Activated CD8-positive, alpha-beta memory T cell treated with anti-CD3 and anti-CD28 coated beads for 48 hours (primary cell): ENCODE data around the gene LHX1.
A peak's percentile ranks its signal among the peaks of the same experiment; 100 is the strongest.

Source experiments
- DNase-seq, 3 experiments: peaks; one replicate each; pipeline ENCODE4 v3.0.0-alpha.2; 2020; ENCODE audit warnings: low read depth in 2 of 3, low spot score in 2 of 3

The LHX1 gene

GRCh38 chr17:36937959-36938565 lies 787 bp downstream of the LHX1 start:
- DNase-seq: no peak

GRCh38 chr17:36938566-36939051 lies 1.3 kb downstream of the LHX1 start:
- DNase-seq: no peak

GRCh38 chr17:36939052-36939801 lies 2.0 kb downstream of the LHX1 start:
- no peak for DNase-seq

- DNase-seq: no peak
These were observed 2.6 kb downstream of the LHX1 start for GRCh38 chr17:36939802-36940312.

- no peak for DNase-seq
These were observed 3.3 kb downstream of the LHX1 start for GRCh38 chr17:36940313-36941264.

GRCh38 chr17:36941265-36942010 lies 4.2 kb downstream of the LHX1 start:
- no peak for DNase-seq

- DNase-seq: no peak
These were observed 4.8 kb downstream of the LHX1 start for GRCh38 chr17:36942019-36942599.

- DNase-seq: no peak
These were observed 5.4 kb downstream of the LHX1 start for GRCh38 chr17:36942631-36943125.

- no peak for DNase-seq
These were observed 6.2 kb downstream of the LHX1 start for GRCh38 chr17:36943250-36944191.

- no peak for DNase-seq
These were observed 7.3 kb downstream of the LHX1 start for GRCh38 chr17:36944553-36944952.

GRCh38 chr17:36945140-36945539 lies 7.9 kb downstream of the LHX1 start:
- DNase-seq: no peak

GRCh38 chr17:36945959-36946725 lies 8.9 kb downstream of the LHX1 start:
- no peak for DNase-seq

GRCh38 chr17:36946726-36947091 lies 9.4 kb downstream of the LHX1 start:
- no peak for DNase-seq

GRCh38 chr17:36947922-36948716 lies 10.8 kb downstream of the LHX1 start:
- DNase-seq: no peak

GRCh38 chr17:36948717-36949460 lies 11.6 kb downstream of the LHX1 start, which contains the start of gene AATF:
Gene AATF (plus strand): TSS chr17:36948954. CDS start chr17:36949126, 172 bp downstream.
- DNase-seq: peak; percentile 94 to 96 (median 95)

- no peak for DNase-seq
These were observed 12.2 kb downstream of the LHX1 start for GRCh38 chr17:36949461-36949927.

- DNase-seq: no peak
These were observed 12.8 kb downstream of the LHX1 start for GRCh38 chr17:36950027-36950426.
